ENCODE results near the gene FNDC3A.

Gene FNDC3A, protein sequence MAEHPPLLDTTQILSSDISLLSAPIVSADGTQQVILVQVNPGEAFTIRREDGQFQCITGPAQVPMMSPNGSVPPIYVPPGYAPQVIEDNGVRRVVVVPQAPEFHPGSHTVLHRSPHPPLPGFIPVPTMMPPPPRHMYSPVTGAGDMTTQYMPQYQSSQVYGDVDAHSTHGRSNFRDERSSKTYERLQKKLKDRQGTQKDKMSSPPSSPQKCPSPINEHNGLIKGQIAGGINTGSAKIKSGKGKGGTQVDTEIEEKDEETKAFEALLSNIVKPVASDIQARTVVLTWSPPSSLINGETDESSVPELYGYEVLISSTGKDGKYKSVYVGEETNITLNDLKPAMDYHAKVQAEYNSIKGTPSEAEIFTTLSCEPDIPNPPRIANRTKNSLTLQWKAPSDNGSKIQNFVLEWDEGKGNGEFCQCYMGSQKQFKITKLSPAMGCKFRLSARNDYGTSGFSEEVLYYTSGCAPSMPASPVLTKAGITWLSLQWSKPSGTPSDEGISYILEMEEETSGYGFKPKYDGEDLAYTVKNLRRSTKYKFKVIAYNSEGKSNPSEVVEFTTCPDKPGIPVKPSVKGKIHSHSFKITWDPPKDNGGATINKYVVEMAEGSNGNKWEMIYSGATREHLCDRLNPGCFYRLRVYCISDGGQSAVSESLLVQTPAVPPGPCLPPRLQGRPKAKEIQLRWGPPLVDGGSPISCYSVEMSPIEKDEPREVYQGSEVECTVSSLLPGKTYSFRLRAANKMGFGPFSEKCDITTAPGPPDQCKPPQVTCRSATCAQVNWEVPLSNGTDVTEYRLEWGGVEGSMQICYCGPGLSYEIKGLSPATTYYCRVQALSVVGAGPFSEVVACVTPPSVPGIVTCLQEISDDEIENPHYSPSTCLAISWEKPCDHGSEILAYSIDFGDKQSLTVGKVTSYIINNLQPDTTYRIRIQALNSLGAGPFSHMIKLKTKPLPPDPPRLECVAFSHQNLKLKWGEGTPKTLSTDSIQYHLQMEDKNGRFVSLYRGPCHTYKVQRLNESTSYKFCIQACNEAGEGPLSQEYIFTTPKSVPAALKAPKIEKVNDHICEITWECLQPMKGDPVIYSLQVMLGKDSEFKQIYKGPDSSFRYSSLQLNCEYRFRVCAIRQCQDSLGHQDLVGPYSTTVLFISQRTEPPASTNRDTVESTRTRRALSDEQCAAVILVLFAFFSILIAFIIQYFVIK

GRCh38 chr13:48975856-48976575 lies at the start of gene FNDC3A:
FNDC3A (plus strand) TSS chr13:48975912; CDS start chr13:49006191, 30,279 bp downstream.
- Histone ChIP-seq H3K9ac (ENCODE audit: low read length) (peak within 1 kb of the TSS; percentile 80), H3K36me3 (ENCODE audit: insufficient read depth, low read length) (no peaks in the 10 kb centered on the region), H3K4me3 (ENCODE audit: low read depth in 1 of 2, low read length in 2 of 2) (peak within 1 kb of the TSS; percentile 79 to 85), H3K27me3 (ENCODE audit: control insufficient read depth in 1 of 2, insufficient read depth in 2 of 2, low read length in 2 of 2) (no peaks in the 10 kb centered on the region), H3K9me3 (ENCODE audit: low read length) (no peaks in the 10 kb centered on the region), H3K27ac (ENCODE audit: low read depth, low read length) (peak within 1 kb of the TSS; percentile 96), H3K4me1 (ENCODE audit: insufficient read depth, low read length) (peaks cover 35% of the 10 kb centered on the region)

GRCh38 chr13:48928757-48929430 lies 46.8 kb upstream of the FNDC3A start:
- no peaks in the 10 kb centered on the region for H3K27me3 ChIP-seq (ENCODE audit: control insufficient read depth in 1 of 2, insufficient read depth in 2 of 2, low read length in 2 of 2)
- no peaks in the 10 kb centered on the region for H3K9me3 ChIP-seq (ENCODE audit: low read length)
- no peak overlapping the region for H3K9ac ChIP-seq (ENCODE audit: low read length)
- H3K36me3 ChIP-seq (ENCODE audit: insufficient read depth, low read length) = no peaks in the 10 kb centered on the region
- H3K4me3 ChIP-seq (ENCODE audit: low read depth in 1 of 2, low read length in 2 of 2) = no peak overlapping the region
- H3K27ac ChIP-seq (ENCODE audit: low read depth, low read length) = no peak overlapping the region
- no peaks in the 10 kb centered on the region for H3K4me1 ChIP-seq (ENCODE audit: insufficient read depth, low read length)

DNA sequence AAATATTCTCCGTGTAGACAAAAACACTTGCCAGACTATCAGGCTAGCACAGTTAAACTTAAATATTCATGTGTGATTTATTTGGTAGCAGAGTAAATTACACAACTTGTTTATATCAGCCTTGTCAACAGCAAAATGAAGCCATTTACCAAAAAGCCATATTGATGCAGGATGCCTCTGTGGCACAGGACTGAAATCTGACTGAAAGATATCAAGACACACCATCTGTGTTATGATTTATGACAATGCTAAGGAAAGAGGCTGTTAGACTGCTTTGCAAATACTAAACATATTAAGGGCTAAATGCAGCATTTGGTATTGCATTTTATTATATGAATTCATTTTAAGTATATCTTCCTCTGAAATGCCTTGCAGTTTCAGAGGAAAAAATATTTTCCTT lies 44.8 kb upstream of the FNDC3A start:
- Histone ChIP-seq H3K9me3 (ENCODE audit: low read length) (no peaks in the 10 kb centered on the region), H3K36me3 (ENCODE audit: insufficient read depth, low read length) (no peaks in the 10 kb centered on the region), H3K27me3 (ENCODE audit: control insufficient read depth in 1 of 2, insufficient read depth in 2 of 2, low read length in 2 of 2) (no peaks in the 10 kb centered on the region), H3K4me1 (ENCODE audit: insufficient read depth, low read length) (no peaks in the 10 kb centered on the region), H3K9ac (ENCODE audit: low read length) (no peak overlapping the region), H3K4me3 (ENCODE audit: low read depth in 1 of 2, low read length in 2 of 2) (no peak overlapping the region), H3K27ac (ENCODE audit: low read depth, low read length) (no peak overlapping the region)

- H3K9ac ChIP-seq (ENCODE audit: low read length) = no peak overlapping the region
- no peaks in the 10 kb centered on the region for H3K36me3 ChIP-seq (ENCODE audit: insufficient read depth, low read length)
- H3K9me3 ChIP-seq (ENCODE audit: low read length) = no peaks in the 10 kb centered on the region
- H3K4me1 ChIP-seq (ENCODE audit: insufficient read depth, low read length) = no peaks in the 10 kb centered on the region
- H3K27me3 ChIP-seq (ENCODE audit: control insufficient read depth in 1 of 2, insufficient read depth in 2 of 2, low read length in 2 of 2) = no peaks in the 10 kb centered on the region
- no peak overlapping the region for H3K4me3 ChIP-seq (ENCODE audit: low read depth in 1 of 2, low read length in 2 of 2)
- H3K27ac ChIP-seq (ENCODE audit: low read depth, low read length) = no peak overlapping the region
Observed at GRCh38 chr13:48938308-48938943, 37.3 kb upstream of the FNDC3A start.

DNA sequence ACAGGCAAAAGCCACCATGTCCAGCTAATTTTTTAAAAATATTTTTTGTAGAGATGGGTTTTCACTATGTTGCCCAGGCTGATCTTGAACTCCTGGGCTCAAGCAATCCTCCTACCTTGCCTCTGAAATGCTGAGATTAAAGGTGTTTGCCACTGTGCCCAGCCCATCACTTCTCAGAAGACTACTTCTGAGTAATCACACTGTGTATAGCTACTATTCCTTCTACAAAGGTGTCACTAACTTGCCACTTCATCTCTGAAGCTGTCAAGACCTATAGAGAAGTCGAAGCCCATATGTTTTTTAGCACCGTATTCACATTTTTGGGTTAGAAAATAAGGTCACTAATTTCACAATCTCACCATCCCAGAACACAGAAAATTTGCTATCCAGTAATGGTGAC lies 36.0 kb upstream of the FNDC3A start:
- Histone ChIP-seq H3K27me3 (ENCODE audit: control insufficient read depth in 1 of 2, insufficient read depth in 2 of 2, low read length in 2 of 2) (no peaks in the 10 kb centered on the region), H3K4me3 (ENCODE audit: low read depth in 1 of 2, low read length in 2 of 2) (no peak overlapping the region), H3K27ac (ENCODE audit: low read depth, low read length) (no peak overlapping the region), H3K9ac (ENCODE audit: low read length) (no peak overlapping the region), H3K9me3 (ENCODE audit: low read length) (no peaks in the 10 kb centered on the region), H3K36me3 (ENCODE audit: insufficient read depth, low read length) (no peaks in the 10 kb centered on the region), H3K4me1 (ENCODE audit: insufficient read depth, low read length) (no peaks in the 10 kb centered on the region)

DNA sequence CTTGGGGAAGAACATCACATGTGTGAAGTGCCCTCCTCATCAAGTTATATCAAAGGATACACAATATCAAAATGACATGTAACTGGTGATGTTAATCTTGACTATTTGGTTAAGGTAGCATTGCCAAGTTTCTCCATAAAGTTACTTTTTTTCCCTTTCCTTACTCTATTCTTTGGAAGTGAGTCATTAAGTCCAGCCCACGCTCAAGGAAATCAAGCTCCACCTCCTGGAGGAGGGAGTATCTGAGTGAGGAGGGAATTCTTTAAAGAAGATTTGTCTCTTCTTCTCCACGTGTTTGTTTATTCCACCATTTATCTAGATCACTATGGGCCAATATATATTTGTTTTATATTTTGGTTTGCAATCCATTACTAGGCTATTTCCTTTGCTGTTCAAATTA lies 33.6 kb upstream of the FNDC3A start:
- Histone ChIP-seq H3K9ac (ENCODE audit: low read length) (no peak overlapping the region), H3K9me3 (ENCODE audit: low read length) (no peaks in the 10 kb centered on the region), H3K36me3 (ENCODE audit: insufficient read depth, low read length) (no peaks in the 10 kb centered on the region), H3K4me1 (ENCODE audit: insufficient read depth, low read length) (no peaks in the 10 kb centered on the region), H3K27ac (ENCODE audit: low read depth, low read length) (no peak overlapping the region), H3K27me3 (ENCODE audit: control insufficient read depth in 1 of 2, insufficient read depth in 2 of 2, low read length in 2 of 2) (no peaks in the 10 kb centered on the region), H3K4me3 (ENCODE audit: low read depth in 1 of 2, low read length in 2 of 2) (no peak overlapping the region)

DNA sequence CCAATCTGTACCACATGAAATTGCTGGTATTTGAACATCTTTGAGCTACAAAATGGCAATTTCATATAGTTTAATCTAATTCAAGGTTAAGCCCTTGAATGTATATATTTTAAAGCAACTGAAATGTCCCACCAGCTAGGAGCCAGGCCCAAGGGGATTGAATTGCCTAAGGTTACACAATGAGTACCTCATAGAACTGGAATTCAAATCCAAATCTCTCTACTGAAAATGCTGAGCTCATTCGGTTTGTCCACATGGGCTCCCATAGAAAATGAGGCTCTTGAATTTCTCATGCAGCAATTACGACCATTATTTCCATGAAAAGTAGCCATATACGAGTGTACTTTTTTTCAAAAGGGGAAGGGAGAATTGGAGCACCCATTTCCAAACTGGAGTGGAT lies 31.5 kb upstream of the FNDC3A start:
- H3K27me3 ChIP-seq (ENCODE audit: control insufficient read depth in 1 of 2, insufficient read depth in 2 of 2, low read length in 2 of 2) = no peaks in the 10 kb centered on the region
- no peak overlapping the region for H3K4me3 ChIP-seq (ENCODE audit: low read depth in 1 of 2, low read length in 2 of 2)
- H3K9ac ChIP-seq (ENCODE audit: low read length) = no peak overlapping the region
- no peaks in the 10 kb centered on the region for H3K4me1 ChIP-seq (ENCODE audit: insufficient read depth, low read length)
- H3K9me3 ChIP-seq (ENCODE audit: low read length) = no peaks in the 10 kb centered on the region
- H3K36me3 ChIP-seq (ENCODE audit: insufficient read depth, low read length) = no peaks in the 10 kb centered on the region
- no peak overlapping the region for H3K27ac ChIP-seq (ENCODE audit: low read depth, low read length)

DNA sequence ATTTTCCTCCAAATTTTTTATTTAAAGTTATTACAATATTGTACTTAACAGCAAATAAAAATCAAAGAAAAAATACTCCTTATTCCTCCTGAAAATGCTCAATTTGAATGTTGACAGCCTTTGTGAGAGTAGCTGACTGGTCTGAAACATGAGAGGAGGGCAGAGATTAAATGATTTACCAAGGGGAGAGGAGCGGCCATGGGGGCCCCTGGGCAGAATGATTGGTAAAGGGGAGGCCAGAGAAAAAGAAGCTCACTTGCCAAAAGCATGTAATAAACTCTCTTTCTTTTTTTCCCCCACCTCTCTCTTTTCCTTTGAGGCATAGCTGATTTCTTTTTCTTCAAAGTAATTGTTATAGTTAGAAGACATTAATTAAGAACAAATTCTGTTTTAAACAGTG lies 30.1 kb upstream of the FNDC3A start:
- Histone ChIP-seq H3K27ac (ENCODE audit: low read depth, low read length) (no peak overlapping the region), H3K36me3 (ENCODE audit: insufficient read depth, low read length) (no peaks in the 10 kb centered on the region), H3K9me3 (ENCODE audit: low read length) (no peaks in the 10 kb centered on the region), H3K4me1 (ENCODE audit: insufficient read depth, low read length) (no peaks in the 10 kb centered on the region), H3K4me3 (ENCODE audit: low read depth in 1 of 2, low read length in 2 of 2) (no peak overlapping the region), H3K27me3 (ENCODE audit: control insufficient read depth in 1 of 2, insufficient read depth in 2 of 2, low read length in 2 of 2) (no peaks in the 10 kb centered on the region), H3K9ac (ENCODE audit: low read length) (no peak overlapping the region)

DNA sequence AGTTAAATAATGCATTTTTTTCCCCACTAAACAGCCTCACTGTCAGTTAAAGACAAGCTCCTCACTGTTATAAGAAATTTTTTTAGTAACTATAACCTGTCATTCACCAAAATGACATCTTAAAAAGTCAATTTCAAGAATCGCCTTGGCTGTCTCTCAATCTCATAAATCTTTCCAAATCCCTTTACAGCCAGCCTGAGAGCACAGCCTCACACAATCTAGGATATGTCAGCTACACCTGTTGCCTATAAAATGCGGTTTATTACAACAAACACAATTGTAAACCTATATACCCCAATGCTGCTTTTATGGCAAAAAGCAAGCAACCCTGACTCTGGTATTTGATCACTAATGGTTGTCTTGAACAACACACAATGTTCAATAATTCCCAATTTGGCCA lies 29.5 kb upstream of the FNDC3A start:
- Histone ChIP-seq H3K9ac (ENCODE audit: low read length) (no peak overlapping the region), H3K9me3 (ENCODE audit: low read length) (no peaks in the 10 kb centered on the region), H3K27ac (ENCODE audit: low read depth, low read length) (no peak overlapping the region), H3K36me3 (ENCODE audit: insufficient read depth, low read length) (no peaks in the 10 kb centered on the region), H3K4me1 (ENCODE audit: insufficient read depth, low read length) (no peaks in the 10 kb centered on the region), H3K4me3 (ENCODE audit: low read depth in 1 of 2, low read length in 2 of 2) (no peak overlapping the region), H3K27me3 (ENCODE audit: control insufficient read depth in 1 of 2, insufficient read depth in 2 of 2, low read length in 2 of 2) (no peaks in the 10 kb centered on the region)
